Measurements from ENCODE around the gene IL31. TPM values are rescaled to one million over a fixed set of nuclear protein-coding genes. Genes with fewer than 3 reads are reported as not detected.

Gene IL31
- total and polyA plus RNA-seq, 2 of the 4 experiments (the other 2 are of a cell fraction): not detected

- H3K27ac ChIP-seq (ENCODE audit: insufficient read depth, low read length): no peak overlapping the region
- TF ChIP-seq RCOR1 (IDR thresholded peaks at IDR 0.05; ENCODE audit: insufficient replicate concordance, low read length) (no peak), BHLHE40 (IDR thresholded peaks at IDR 0.05; ENCODE audit: low read depth, low read length) (no peak), RAD21 (IDR thresholded peaks at IDR 0.05; ENCODE audit: low read length) (no peak), RFX5 (IDR thresholded peaks at IDR 0.05; ENCODE audit: low read depth, low read length) (no peak), CTCF (conservative IDR thresholded peaks at IDR 0.05; ENCODE audit: low read depth, low read length) (no peak)
- TF ChIP-seq, protein P1, sequence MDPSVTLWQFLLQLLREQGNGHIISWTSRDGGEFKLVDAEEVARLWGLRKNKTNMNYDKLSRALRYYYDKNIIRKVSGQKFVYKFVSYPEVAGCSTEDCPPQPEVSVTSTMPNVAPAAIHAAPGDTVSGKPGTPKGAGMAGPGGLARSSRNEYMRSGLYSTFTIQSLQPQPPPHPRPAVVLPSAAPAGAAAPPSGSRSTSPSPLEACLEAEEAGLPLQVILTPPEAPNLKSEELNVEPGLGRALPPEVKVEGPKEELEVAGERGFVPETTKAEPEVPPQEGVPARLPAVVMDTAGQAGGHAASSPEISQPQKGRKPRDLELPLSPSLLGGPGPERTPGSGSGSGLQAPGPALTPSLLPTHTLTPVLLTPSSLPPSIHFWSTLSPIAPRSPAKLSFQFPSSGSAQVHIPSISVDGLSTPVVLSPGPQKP (IDR thresholded peaks at IDR 0.05; ENCODE audit: borderline replicate concordance, low read depth, low read length): no peak
- no peak overlapping the region for H3K4me2 ChIP-seq (ENCODE audit: low read depth, low read length)
- H4K20me1 ChIP-seq (ENCODE audit: insufficient read depth, low read length): no peaks in the 10 kb centered on the region
- H2BK5ac ChIP-seq (ENCODE audit: low read depth, low read length, poor library complexity, severe bottlenecking): no peak overlapping the region
- H2BK20ac ChIP-seq (ENCODE audit: low read depth, low read length): no peak overlapping the region
- H2AK5ac ChIP-seq (ENCODE audit: low read depth, low read length): no peak overlapping the region
- intact Hi-C loops (cut with micrococcal nuclease) (no loop called here), dilution Hi-C loops (cut with HindIII; ENCODE audit: low sequenced_read_pairs, unreplicated experiment) (no loop called here), in situ Hi-C loops (cut with MboI; ENCODE audit: low sequenced_read_pairs) (no loop called here)
- DNase-seq: no peak
- no peak overlapping the region for H2BK15ac ChIP-seq (ENCODE audit: low read depth, low read length)
- 0 out of 2 replicates have a peak, but pooled peaks cover 4% of the 10 kb centered on the region for H3K9me1 ChIP-seq (ENCODE audit: insufficient read depth, low read length)
- no peak overlapping the region for H4K91ac ChIP-seq (ENCODE audit: insufficient read depth, low read depth, low read length)
- H2AFZ ChIP-seq (replicated peaks; ENCODE audit: low read length, poor library complexity): no peak overlapping the region
- no TSS peak for BruUV-seq (replicated peaks)
- H4K8ac ChIP-seq (ENCODE audit: low read depth in 2 of 2, low read length in 2 of 2): no peak overlapping the region
- H3K4me3 ChIP-seq (ENCODE audit: insufficient read depth, low read depth, low read length): no peak overlapping the region
- H2AK9ac ChIP-seq (replicated peaks; ENCODE audit: low read depth, low read length, poor library complexity): no peak overlapping the region
- no peaks in the 10 kb centered on the region for H3K27me3 ChIP-seq (ENCODE audit: control insufficient read depth, insufficient read depth, low read length)
- no peak overlapping the region for H3K56ac ChIP-seq (ENCODE audit: extremely low read depth, insufficient read depth, low read length)
- H3K4me1 ChIP-seq (ENCODE audit: control insufficient read depth, insufficient read depth, low read length): peaks cover 4% of the 10 kb centered on the region
- WGBS, 2 experiments (ENCODE audit: extremely low coverage in 2 of 2, insufficient read length in 1 of 2): 86% methylated on average over 1 of the region's 4 CpGs; no CpG with 5 or more reads in 1 of the 2 experiments
- H3K79me1 ChIP-seq (ENCODE audit: low read depth in 1 of 2, low read length in 2 of 2): no peaks in the 10 kb centered on the region
- no peak overlapping the region for H3K9ac ChIP-seq (ENCODE audit: low read depth, low read length)
- H3K14ac ChIP-seq (replicated peaks; ENCODE audit: low read depth, low read length): no peak overlapping the region
- H3K36me3 ChIP-seq (ENCODE audit: control insufficient read depth, insufficient read depth, low read length): no peaks in the 10 kb centered on the region
- ChIA-PET CTCF (interaction anchor here (0.6 kb wide), 2 partner anchors 39 to 587 kb away, joined by 3 to 7 read pairs; no protein-coding TSS in a partner anchor), POLR2A (ENCODE audit: unreplicated experiment) (interaction anchor here (0.7 kb wide), 1 partner anchor 9 kb away, joined by 9 read pairs; no protein-coding TSS in a partner anchor)
- no peak for ATAC-seq (ENCODE audit: low read depth)
- H3K9me3 ChIP-seq (ENCODE audit: control insufficient read depth, insufficient read depth, low read length): peaks cover 2% of the 10 kb centered on the region; the same call in 1 of the 2 replicates
- no peak overlapping the region for H4K5ac ChIP-seq (ENCODE audit: low read depth, low read length)
- no peak overlapping the region for H3K23ac ChIP-seq (ENCODE audit: low read depth, low read length)
- H3K18ac ChIP-seq (ENCODE audit: low read depth, low read length): no peak overlapping the region
- no peak overlapping the region for H2BK120ac ChIP-seq (ENCODE audit: low read depth, low read length)
- no peak overlapping the region for H3K4ac ChIP-seq (ENCODE audit: low read depth, low read length)
Observed at GRCh38 chr12:122195405-122195804, 21.4 kb upstream of the IL31 start.

Measured in IMR-90 (cell line).